Transverse colon (tissue), 4 donors: ENCODE measurements around the gene MCM3AP.

Source experiments
- POLR2A ChIP-seq: fragments of 450-650 bp; IDR thresholded peaks from one replicate; pipeline ENCODE4 v1.6.1; 2016; ENCODE audit warnings: antibody characterized with exemption, mild to moderate bottlenecking, moderate library complexity
- POLR2AphosphoS5 ChIP-seq, 3 donors: sonication (generic); formaldehyde crosslinking; IDR thresholded peaks; one replicate each; pipeline ENCODE4 v1.6.1; 2016; ENCODE audit warnings: antibody characterized with exemption in 3 of 3
- TF ChIP-seq, protein P1 (sequence below), 5 experiments: fragments of 200-600 bp in 3 of 5; fragments of 450-650 bp in 2 of 5; sonication (generic) in 3 of 5; IDR thresholded peaks; 1 replicate in 2 of 5; 2 replicates in 3 of 5; pipeline ENCODE4 v1.5.1; 2016 to 2017; ENCODE audit warnings: antibody characterized with exemption in 5 of 5, inconsistent platforms in 3 of 5, mild to moderate bottlenecking in 2 of 5, moderate library complexity in 1 of 5

DNA sequence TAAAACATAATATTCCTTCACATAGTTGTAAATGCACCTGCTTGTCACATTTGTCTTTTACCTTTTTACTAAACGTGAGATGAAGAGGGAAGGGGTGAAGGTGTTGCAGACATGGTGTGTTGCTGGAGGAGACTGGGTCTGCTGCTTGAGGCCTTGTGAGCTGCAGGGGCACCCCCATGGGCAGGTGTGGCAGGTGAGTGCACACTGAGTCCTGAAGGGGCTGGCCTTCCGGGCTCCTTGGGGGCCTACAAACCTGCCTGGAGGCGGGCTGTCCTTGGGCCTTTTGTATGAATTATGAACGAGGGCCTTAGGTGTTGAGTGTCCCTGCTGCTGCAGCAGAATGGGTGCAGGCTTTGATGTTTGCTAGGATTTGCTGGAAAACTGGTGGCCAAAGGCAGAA lies 42.3 kb upstream of the MCM3AP start:
- no peak for TF ChIP-seq POLR2A
- TF ChIP-seq, protein P1, sequence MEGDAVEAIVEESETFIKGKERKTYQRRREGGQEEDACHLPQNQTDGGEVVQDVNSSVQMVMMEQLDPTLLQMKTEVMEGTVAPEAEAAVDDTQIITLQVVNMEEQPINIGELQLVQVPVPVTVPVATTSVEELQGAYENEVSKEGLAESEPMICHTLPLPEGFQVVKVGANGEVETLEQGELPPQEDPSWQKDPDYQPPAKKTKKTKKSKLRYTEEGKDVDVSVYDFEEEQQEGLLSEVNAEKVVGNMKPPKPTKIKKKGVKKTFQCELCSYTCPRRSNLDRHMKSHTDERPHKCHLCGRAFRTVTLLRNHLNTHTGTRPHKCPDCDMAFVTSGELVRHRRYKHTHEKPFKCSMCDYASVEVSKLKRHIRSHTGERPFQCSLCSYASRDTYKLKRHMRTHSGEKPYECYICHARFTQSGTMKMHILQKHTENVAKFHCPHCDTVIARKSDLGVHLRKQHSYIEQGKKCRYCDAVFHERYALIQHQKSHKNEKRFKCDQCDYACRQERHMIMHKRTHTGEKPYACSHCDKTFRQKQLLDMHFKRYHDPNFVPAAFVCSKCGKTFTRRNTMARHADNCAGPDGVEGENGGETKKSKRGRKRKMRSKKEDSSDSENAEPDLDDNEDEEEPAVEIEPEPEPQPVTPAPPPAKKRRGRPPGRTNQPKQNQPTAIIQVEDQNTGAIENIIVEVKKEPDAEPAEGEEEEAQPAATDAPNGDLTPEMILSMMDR (IDR thresholded peaks at IDR 0.05), result no peak
- TF ChIP-seq POLR2AphosphoS5 (IDR thresholded peaks at IDR 0.05), result no peak
